DND-41 (cell line): ENCODE results near the gene KIFBP.
A peak's percentile ranks its signal among the peaks of the same experiment; 100 is the strongest.

ENCODE experiments used
- ATAC-seq: fragments of 200-7000 bp; cut with Tn5 transposase; 3 replicates; pipeline ENCODE4 v1.9.1; 2021; ENCODE audit warnings: low read depth; ENCODE audit not compliant: insufficient read depth
- DNase-seq: peaks from one replicate; pipeline ENCODE4 v3.0.0-alpha.2; 2020
- H2AFZ ChIP-seq: 2 replicates; pipeline ENCODE4 v1.6.0; 2012; ENCODE audit warnings: low read depth, low read length
- H3K27ac ChIP-seq: 2 replicates; pipeline ENCODE4 v1.5.1; 2012; ENCODE audit warnings: low read length, inconsistent platforms
- H3K27me3 ChIP-seq: fragments of 200-600 bp; sonication (generic); 2 replicates; pipeline ENCODE4 v1.6.0; 2012; ENCODE audit warnings: low read length, mild to moderate bottlenecking, inconsistent platforms; ENCODE audit not compliant: insufficient read depth, poor library complexity
- H3K36me3 ChIP-seq: 2 replicates; pipeline ENCODE4 v1.5.1; 2012; ENCODE audit warnings: low read length, inconsistent platforms; ENCODE audit not compliant: insufficient read depth
- H3K4me1 ChIP-seq: 2 replicates; pipeline ENCODE4 v1.5.1; 2012; ENCODE audit warnings: mild to moderate bottlenecking, low read length; ENCODE audit not compliant: insufficient read depth
- H3K4me2 ChIP-seq: 2 replicates; pipeline ENCODE4 v1.6.0; 2012; ENCODE audit warnings: mild to moderate bottlenecking, moderate library complexity, low read length, inconsistent platforms; ENCODE audit not compliant: insufficient read depth
- H3K4me3 ChIP-seq, 2 experiments: fragments of 200-600 bp in 1 of 2; shearing (Covaris generic) in 1 of 2; 2 replicates each; pipeline ENCODE4 v1.5.1; 2012 to 2016; ENCODE audit warnings: inconsistent platforms in 2 of 2, low read length in 2 of 2, mild to moderate bottlenecking in 2 of 2, low read depth in 1 of 2, moderate library complexity in 1 of 2
- H3K79me2 ChIP-seq: 2 replicates; pipeline ENCODE4 v1.6.0; 2012; ENCODE audit warnings: low read length, inconsistent platforms; ENCODE audit not compliant: insufficient read depth
- H3K9ac ChIP-seq: 2 replicates; pipeline ENCODE4 v1.6.0; 2012; ENCODE audit warnings: low read depth, mild to moderate bottlenecking, inconsistent platforms, low read length, moderate library complexity
- H3K9me3 ChIP-seq: 2 replicates; pipeline ENCODE4 v1.5.1; 2012; ENCODE audit warnings: low read length, moderate library complexity, mild to moderate bottlenecking, inconsistent platforms; ENCODE audit not compliant: insufficient read depth, severe bottlenecking
- H4K20me1 ChIP-seq: 2 replicates; pipeline ENCODE4 v1.6.0; 2012; ENCODE audit warnings: low read length; ENCODE audit not compliant: insufficient read depth
- CTCF ChIP-seq: IDR thresholded peaks from 2 replicates; pipeline ENCODE4 v1.5.1; 2012; ENCODE audit warnings: borderline replicate concordance, low read length, moderate library complexity, mild to moderate bottlenecking; ENCODE audit not compliant: poor library complexity, severe bottlenecking; ENCODE audit errors: extremely low read depth
- EZH2 ChIP-seq: IDR thresholded peaks from 3 replicates; pipeline ENCODE4 v1.6.1; 2012; ENCODE audit warnings: borderline replicate concordance, low read depth, mild to moderate bottlenecking, moderate library complexity, low read length, inconsistent platforms; ENCODE audit not compliant: severe bottlenecking

KIFBP gene

GRCh38 chr10:68982389-68982788, 6.2 kb upstream of the KIFBP start:
- Histone ChIP-seq H3K9me3 (no peaks in the 10 kb centered on the region), H3K4me3 (no peak overlapping the region), H3K27ac (no peak overlapping the region), H2AFZ (no peak overlapping the region), H3K27me3 (no peaks in the 10 kb centered on the region), H3K9ac (no peak overlapping the region), H4K20me1 (no peaks in the 10 kb centered on the region; the same call in 1 of the 2 replicates), H3K4me2 (no peak overlapping the region), H3K79me2 (no peaks in the 10 kb centered on the region; the same call in 1 of the 2 replicates), H3K36me3 (peaks cover 84% of the 10 kb centered on the region), H3K4me1 (no peaks in the 10 kb centered on the region)
- ATAC-seq: no peak
- no peak for TF ChIP-seq EZH2
- no peak for TF ChIP-seq CTCF
- no peak for DNase-seq

- no peak overlapping the region for H2AFZ ChIP-seq
- peaks cover 26% of the 10 kb centered on the region for H3K4me1 ChIP-seq
- no peak for ATAC-seq
- TF ChIP-seq CTCF (no peak), EZH2 (no peak)
- H3K27me3 ChIP-seq: no peaks in the 10 kb centered on the region
- H3K79me2 ChIP-seq: peaks cover 36% of the 10 kb centered on the region
- peak overlapping the region; percentile 88; the same call in 1 of the 2 replicates for H3K4me2 ChIP-seq
- H3K36me3 ChIP-seq: peaks cover 44% of the 10 kb centered on the region
- H3K27ac ChIP-seq: no peak overlapping the region
- no peaks in the 10 kb centered on the region for H4K20me1 ChIP-seq
- H3K9me3 ChIP-seq: no peaks in the 10 kb centered on the region
- H3K9ac ChIP-seq: no peak overlapping the region
- peak overlapping the region in 1 of 2 experiments; percentile 81; a peak in 1 of 4 replicates for H3K4me3 ChIP-seq
- DNase-seq: no peak
These were observed 992 bp upstream of the KIFBP start for GRCh38 chr10:68987611-68988010.

- Histone ChIP-seq H3K27ac (peak overlapping the region; percentile 51), H3K4me2 (peak overlapping the region; percentile 88), H3K79me2 (peaks cover 52% of the 10 kb centered on the region), H3K9ac (peak overlapping the region; percentile 69), H2AFZ (peak overlapping the region; percentile 74), H3K4me3 (peak overlapping the region; percentile 44 to 81; a peak in 3 of 4 replicates), H3K36me3 (peaks cover 25% of the 10 kb centered on the region), H4K20me1 (no peaks in the 10 kb centered on the region), H3K9me3 (no peaks in the 10 kb centered on the region), H3K4me1 (peaks cover 30% of the 10 kb centered on the region), H3K27me3 (no peaks in the 10 kb centered on the region)
- ATAC-seq (no peak), DNase-seq (no peak)
- TF ChIP-seq EZH2: no peak
These were observed 851 bp downstream of the KIFBP start for GRCh38 chr10:68989317-68989990.

- Histone ChIP-seq H3K4me3 (no peak overlapping the region), H2AFZ (no peak overlapping the region), H3K4me1 (peaks cover 26% of the 10 kb centered on the region), H3K9ac (no peak overlapping the region), H3K27me3 (no peaks in the 10 kb centered on the region), H3K36me3 (peaks cover 10% of the 10 kb centered on the region; the same call in 1 of the 2 replicates), H4K20me1 (no peaks in the 10 kb centered on the region), H3K79me2 (peaks cover 70% of the 10 kb centered on the region), H3K9me3 (no peaks in the 10 kb centered on the region), H3K4me2 (no peak overlapping the region), H3K27ac (no peak overlapping the region)
- DNase-seq (no peak), ATAC-seq (no peak)
- TF ChIP-seq CTCF (no peak), EZH2 (no peak)
These were observed 4.2 kb downstream of the KIFBP start for GRCh38 chr10:68992636-68993440.
